GM12878 (cell line): ENCODE measurements around the gene NDST3. TPM values are rescaled to one million over a fixed set of nuclear protein-coding genes. Genes with fewer than 3 reads are reported as not detected.

Source experiments
- ATAC-seq: fragments of 200-7000 bp; cut with Tn5 transposase; 3 replicates; pipeline ENCODE4 v1.9.1; 2020; ENCODE audit warnings: mild to moderate bottlenecking, moderate library complexity
- BruUV-seq: library from RNA; stranded (reverse); fragments of 400-500 nt; replicated peaks from 2 replicates; lab custom pipeline; 2021; lab: Mats Ljungman, UMichigan
- CTCF ChIA-PET: fragments of 300-600 bp; sonication (Branson Sonifier 250); formaldehyde crosslinking; extraction: SDS; loops from one replicate; lab custom pipeline; 2021; ENCODE audit warnings: inconsistent platforms; lab: Yijun Ruan, JAX
- POLR2A ChIA-PET: fragments of 350-600 bp; formaldehyde crosslinking; extraction: SDS; loops from one replicate; lab custom pipeline; 2021; ENCODE audit warnings: inconsistent platforms; lab: Charles Lee
- RAD21 ChIA-PET: fragments of 300-600 bp; sonication (Branson Sonifier 250); formaldehyde crosslinking; loops from one replicate; lab custom pipeline; 2023; ENCODE audit warnings: antibody characterized with exemption; ENCODE audit not compliant: unreplicated experiment; lab: Charles Lee
- SMC1A ChIA-PET: fragments of 300-600 bp; sonication (Branson Sonifier 250); formaldehyde crosslinking; loops from one replicate; lab custom pipeline; 2023; ENCODE audit not compliant: unreplicated experiment, uncharacterized antibody; lab: Charles Lee
- DNase-seq: peaks from one replicate; pipeline ENCODE4 v3.0.0-alpha.2; 2011; ENCODE audit warnings: low read depth, low spot score
- FAIRE-seq: peaks from 3 replicates; lab custom pipeline; 2011; peaks lifted over from hg19 to GRCh38; lab: Jason Lieb, UNC
- H2AFZ ChIP-seq: 2 replicates; pipeline ENCODE4 v1.6.0; 2011; ENCODE audit warnings: low read depth, low read length, control low read depth; ENCODE audit not compliant: control insufficient read depth
- H3K27ac ChIP-seq: 2 replicates; pipeline ENCODE4 v1.5.1; 2011; ENCODE audit warnings: control low read depth; ENCODE audit not compliant: control insufficient read depth, insufficient read depth
- H3K27me3 ChIP-seq, 2 experiments: replicated peaks in 1 of 2; 2 replicates each; pipeline versions ENCODE4 v1.6.0 to v1.6.1; 2011; ENCODE audit warnings: low read length in 1 of 2; ENCODE audit not compliant: control insufficient read depth in 2 of 2, insufficient read depth in 2 of 2
- H3K36me3 ChIP-seq, 2 experiments: 2 replicates each; pipeline ENCODE4 v1.5.1; 2011; ENCODE audit warnings: low read length in 1 of 2; ENCODE audit not compliant: control insufficient read depth in 2 of 2, insufficient read depth in 2 of 2
- H3K4me1 ChIP-seq: 2 replicates; pipeline ENCODE4 v1.6.1; 2011; ENCODE audit warnings: mild to moderate bottlenecking, low read length, moderate library complexity, mixed read lengths; ENCODE audit not compliant: control insufficient read depth, insufficient read depth
- H3K4me2 ChIP-seq: 2 replicates; pipeline ENCODE4 v1.6.0; 2011; ENCODE audit warnings: control low read depth; ENCODE audit not compliant: control insufficient read depth, insufficient read depth
- H3K4me3 ChIP-seq: fragments of 200-600 bp; sonication (generic); 2 replicates; pipeline ENCODE4 v1.5.1; 2016
- H3K79me2 ChIP-seq: 2 replicates; pipeline ENCODE4 v1.6.0; 2011; ENCODE audit warnings: low read length; ENCODE audit not compliant: control insufficient read depth, insufficient read depth
- H3K9ac ChIP-seq: 2 replicates; pipeline ENCODE4 v1.8.0; 2011; ENCODE audit warnings: low read length, control low read depth, mixed read lengths; ENCODE audit not compliant: control insufficient read depth, insufficient read depth
- H3K9me3 ChIP-seq: replicated peaks from 3 replicates; pipeline ENCODE4 v1.5.1; 2011; ENCODE audit warnings: mild to moderate bottlenecking, low read length; ENCODE audit not compliant: control insufficient read depth, insufficient read depth
- H4K20me1 ChIP-seq: 2 replicates; pipeline ENCODE4 v1.6.0; 2011; ENCODE audit not compliant: control insufficient read depth, insufficient read depth
- ASH2L ChIP-seq: fragments of 300-600, 200-600 bp; sonication (generic); IDR thresholded peaks from 2 replicates; pipeline ENCODE4 v1.6.1; 2017; ENCODE audit warnings: low read depth, mild to moderate bottlenecking, borderline replicate concordance
- CHD4 ChIP-seq: fragments of 200-600 bp; sonication (generic); IDR thresholded peaks from 2 replicates; pipeline ENCODE4 v1.6.1; 2016; ENCODE audit warnings: mild to moderate bottlenecking
- CUX1 ChIP-seq: IDR thresholded peaks from 2 replicates; pipeline ENCODE4 v1.6.1; 2012; ENCODE audit warnings: improper control_type of control experiment, low read depth, low read length; ENCODE audit not compliant: insufficient replicate concordance
- DPF2 ChIP-seq: fragments of 450-650 bp; IDR thresholded peaks from 2 replicates; pipeline ENCODE4 v1.6.1; 2017; ENCODE audit warnings: mild to moderate bottlenecking
- E4F1 ChIP-seq: fragments of 450-650 bp; IDR thresholded peaks from 2 replicates; pipeline ENCODE4 v1.6.1; 2018; ENCODE audit warnings: borderline replicate concordance, mild to moderate bottlenecking; ENCODE audit not compliant: partially characterized antibody
- EED ChIP-seq: sonication (generic); IDR thresholded peaks from 2 replicates; pipeline ENCODE4 v1.6.1; 2016; ENCODE audit warnings: antibody characterized with exemption, low read depth
- KAT2A ChIP-seq: conservative IDR thresholded peaks from 2 replicates; pipeline ENCODE4 v1.6.1; 2011; ENCODE audit warnings: low read depth, low read length; ENCODE audit not compliant: control insufficient read depth
- LARP7 ChIP-seq: fragments of 450-650 bp; IDR thresholded peaks from 2 replicates; pipeline ENCODE4 v1.6.1; 2017; ENCODE audit warnings: mild to moderate bottlenecking
- NRF1 ChIP-seq: conservative IDR thresholded peaks from 2 replicates; pipeline ENCODE4 v1.6.1; 2011; ENCODE audit warnings: mild to moderate bottlenecking, low read depth, low read length, improper control_type of control experiment
- POLR2A ChIP-seq: IDR thresholded peaks from 2 replicates; pipeline ENCODE4 v1.6.1; 2011; ENCODE audit warnings: low read depth, mild to moderate bottlenecking, low read length
- POLR2AphosphoS2 ChIP-seq: IDR thresholded peaks from 2 replicates; pipeline ENCODE4 v1.6.1; 2011; ENCODE audit warnings: low read depth, mild to moderate bottlenecking, low read length, improper control_type of control experiment, moderate library complexity
- RELA ChIP-seq: fragments of 450-650 bp; IDR thresholded peaks from 2 replicates; pipeline ENCODE4 v1.8.0; 2014; ENCODE audit warnings: borderline replicate concordance; ENCODE audit not compliant: partially characterized antibody
- SMARCA5 ChIP-seq: fragments of 450-650 bp; IDR thresholded peaks from 2 replicates; pipeline ENCODE4 v1.6.1; 2017; ENCODE audit warnings: mild to moderate bottlenecking
- ZNF217 ChIP-seq: fragments of 450-650 bp; IDR thresholded peaks from 2 replicates; pipeline ENCODE4 v1.6.1; 2017; ENCODE audit warnings: antibody characterized with exemption, mild to moderate bottlenecking
- WGBS: methylation state at CpG from one replicate; pipeline ENCODE4 v1.1.6; 2016; ENCODE audit warnings: low lambda C conversion rate; ENCODE audit not compliant: insufficient replicate concordance, insufficient coverage; ENCODE audit errors: missing lambda C conversion rate; 5-methylcytosine and 5-hydroxymethylcytosine counted together
- in situ Hi-C: fragments of 300-500 bp; cut with MboI; formaldehyde crosslinking; loops from 9 replicates; pipeline ENCODE4 v1.14.3; 2018; ENCODE audit warnings: mixed read lengths
- intact Hi-C: fragments of 100-400 bp; cut with micrococcal nuclease; formaldehyde crosslinking; loops from one replicate; pipeline ENCODE4 v1.14.2; 2022; ENCODE audit not compliant: unreplicated experiment
- polyA plus RNA-seq, 11 experiments: library from polyadenylated mRNA; depleted of rRNA in 4 of 11; unstranded in 6 of 11; stranded (reverse) in 5 of 11; fragments of >200 nt; fragmentation: Nextera tagmentation in 4 of 11; fragmentation: Illumina TruSeq in 1 of 11; extraction: Ambion mirVana in 4 of 11; extraction: Trizol in 1 of 11; gene quantifications; 1 replicate in 1 of 11; 2 replicates in 10 of 11; pipeline versions ENCODE4 v1.2.1 to v1.2.3, GENCODE V29; 2011 to 2016; ENCODE audit warnings: inconsistent platforms in 2 of 11, missing spikeins in 2 of 11, low read depth in 1 of 11
- total RNA-seq, 4 experiments: library from RNA; depleted of rRNA in 3 of 4; stranded (reverse); fragments of >200 nt in 3 of 4; fragmentation: Illumina TruSeq in 1 of 4; extraction: Trizol in 1 of 4; gene quantifications; 2 replicates each; pipeline versions ENCODE4 v1.2.1 to v1.2.3, GENCODE V29; 2013 to 2021
- TF ChIP-seq, protein P1 (sequence below): IDR thresholded peaks from 2 replicates; pipeline ENCODE4 v1.6.1; 2012; ENCODE audit warnings: low read length, inconsistent platforms

NDST3 gene
- total and polyA plus RNA-seq, 10 of the 15 experiments (the other 5 are each of a cell fraction or from before 2014, with no cell fraction given): 0.03 TPM; not detected in 8

GRCh38 chr4:118035309-118035708 lies 1.0 kb downstream of the NDST3 start:
- Histone ChIP-seq H2AFZ (no peak overlapping the region), H3K36me3 (no peaks in the 10 kb centered on the region), H3K27me3 (peaks cover 0 to 3% of the 10 kb centered on the region in 2 experiments; a peak in 2 of 4 replicates), H3K4me3 (no peak overlapping the region), H3K9me3 (no peaks in the 10 kb centered on the region), H3K27ac (no peak overlapping the region), H4K20me1 (no peaks in the 10 kb centered on the region), H3K4me2 (no peak overlapping the region), H3K79me2 (no peaks in the 10 kb centered on the region), H3K9ac (no peak overlapping the region), H3K4me1 (no peaks in the 10 kb centered on the region)
- RAD21 ChIA-PET: interaction anchor here (0.7 kb wide), 1 partner anchor 36 kb away, joined by 3 read pairs; no protein-coding TSS in a partner anchor
- ATAC-seq (no peak), FAIRE-seq (no peak), DNase-seq (no peak)
- no TSS peak for BruUV-seq
- WGBS: 0% methylated on average over 1 of the region's 1 CpG
- POLR2A ChIA-PET: no interaction called here
- intact Hi-C loops (no loop called here), in situ Hi-C loops (no loop called here)
- CTCF ChIA-PET: no interaction called here
- SMC1A ChIA-PET: interaction anchor here (0.6 to 1.0 kb wide), 3 partner anchors 15 to 650 kb away, joined by 3 to 5 read pairs (median 3); partner anchors contain the start of gene METTL14
- TF ChIP-seq ASH2L (no peak), ZNF217 (no peak), NRF1 (no peak), KAT2A (no peak), RELA (no peak), SMARCA5 (no peak), CUX1 (no peak), POLR2A (no peak), E4F1 (no peak), DPF2 (no peak), EED (no peak), LARP7 (no peak), POLR2AphosphoS2 (no peak), CHD4 (no peak)
- TF ChIP-seq, protein P1, sequence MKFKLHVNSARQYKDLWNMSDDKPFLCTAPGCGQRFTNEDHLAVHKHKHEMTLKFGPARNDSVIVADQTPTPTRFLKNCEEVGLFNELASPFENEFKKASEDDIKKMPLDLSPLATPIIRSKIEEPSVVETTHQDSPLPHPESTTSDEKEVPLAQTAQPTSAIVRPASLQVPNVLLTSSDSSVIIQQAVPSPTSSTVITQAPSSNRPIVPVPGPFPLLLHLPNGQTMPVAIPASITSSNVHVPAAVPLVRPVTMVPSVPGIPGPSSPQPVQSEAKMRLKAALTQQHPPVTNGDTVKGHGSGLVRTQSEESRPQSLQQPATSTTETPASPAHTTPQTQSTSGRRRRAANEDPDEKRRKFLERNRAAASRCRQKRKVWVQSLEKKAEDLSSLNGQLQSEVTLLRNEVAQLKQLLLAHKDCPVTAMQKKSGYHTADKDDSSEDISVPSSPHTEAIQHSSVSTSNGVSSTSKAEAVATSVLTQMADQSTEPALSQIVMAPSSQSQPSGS: no peak
